GM18907 (cell line): ENCODE data around the gene LAMB2.

Source experiments
- ATAC-seq: cut with Tn5 transposase; IDR thresholded peaks from one replicate; pipeline ENCODE4 v1.9.1; 2021; ENCODE audit warnings: mild to moderate bottlenecking, moderate library complexity; ENCODE audit not compliant: unreplicated experiment

LAMB2 gene

DNA sequence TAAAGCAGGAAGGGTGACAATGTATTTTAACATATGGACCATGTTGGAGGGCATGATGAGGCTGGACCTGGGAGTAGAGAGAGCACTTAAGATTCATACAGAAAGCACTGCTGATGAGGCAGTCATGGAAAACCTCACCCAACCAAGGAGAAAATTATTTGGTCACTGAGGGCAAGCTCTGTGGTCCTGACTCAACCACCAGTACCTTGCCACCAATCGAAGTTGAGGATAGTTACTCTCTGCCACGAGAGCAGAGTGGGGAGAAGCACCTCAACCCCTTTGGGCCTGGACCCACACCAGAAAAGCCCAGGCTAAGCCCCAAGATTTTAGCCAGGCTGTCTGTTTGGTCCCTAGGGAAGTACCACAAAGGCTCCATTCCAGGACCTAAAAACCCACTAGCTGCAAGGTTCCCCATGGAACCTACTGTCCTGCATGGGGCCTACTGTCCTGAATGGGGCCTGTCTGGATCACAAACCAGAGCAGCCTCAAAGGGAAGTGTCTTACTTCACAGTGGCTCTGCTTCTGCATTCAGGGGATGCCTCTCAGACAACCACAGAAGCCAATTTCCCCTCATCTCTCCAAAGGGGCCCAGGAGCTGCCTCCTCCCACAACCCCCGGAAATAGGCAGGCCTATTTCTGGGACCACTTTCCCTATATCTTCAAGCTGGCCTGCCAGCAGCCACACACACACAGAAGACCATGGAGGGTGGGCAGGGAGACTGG is 29.1 kb upstream of the LAMB2 start:
- ATAC-seq = no peak

GRCh38 chr3:49161197-49161596 is 28.3 kb upstream of the LAMB2 start:
- no peak for ATAC-seq

DNA sequence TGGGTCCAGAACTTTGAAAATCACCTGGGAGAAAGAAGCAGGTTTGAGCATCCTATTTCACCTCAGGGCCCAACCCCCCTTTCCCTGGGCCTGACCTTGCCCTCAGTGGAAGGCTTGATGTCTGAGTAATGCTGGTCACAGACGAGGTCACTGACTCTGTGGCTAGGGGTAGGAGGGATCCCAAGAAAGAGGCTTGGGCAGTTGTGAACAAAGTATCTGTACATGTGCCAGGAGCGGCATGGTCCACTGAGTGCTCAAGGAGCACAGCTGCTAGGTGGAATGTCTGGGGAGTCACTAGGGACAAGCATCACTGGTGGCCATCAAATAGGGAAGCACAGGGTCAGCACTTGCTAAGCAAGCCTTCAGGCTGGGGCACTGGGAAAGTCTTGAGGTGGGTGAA is 25.9 kb upstream of the LAMB2 start:
- no peak for ATAC-seq

- ATAC-seq = no peak
These were observed 25.4 kb upstream of the LAMB2 start for GRCh38 chr3:49158103-49158709.

- no peak for ATAC-seq
These were observed 24.4 kb upstream of the LAMB2 start for GRCh38 chr3:49157289-49157688.

DNA sequence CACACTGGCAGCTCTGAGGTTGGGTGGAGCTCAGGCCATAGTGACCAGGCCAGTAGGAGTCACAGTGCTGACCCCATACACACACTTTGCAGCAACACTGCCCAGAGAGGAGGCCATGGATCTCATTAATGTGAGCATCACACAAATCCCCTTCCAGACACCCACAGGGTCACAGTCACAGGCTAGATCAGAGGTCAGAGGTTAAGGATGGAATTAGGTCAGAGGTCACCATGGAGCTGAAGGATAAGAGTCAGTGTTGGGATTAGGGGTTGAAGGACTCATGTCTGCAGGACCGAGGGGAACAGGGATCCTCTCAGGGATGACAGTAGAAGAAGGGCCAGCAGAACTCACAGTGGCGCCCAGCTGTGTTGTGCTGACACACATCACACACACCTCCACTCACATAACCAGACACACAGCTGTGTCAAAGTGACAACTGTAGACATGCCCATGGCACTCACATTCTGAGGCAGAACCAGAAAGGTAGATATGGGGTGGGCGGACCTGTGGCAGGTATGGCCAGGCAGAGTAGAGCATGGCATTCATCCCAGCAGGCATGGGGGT is 20.6 kb upstream of the LAMB2 start:
- ATAC-seq = no peak

GRCh38 chr3:49151610-49152009 is 18.8 kb upstream of the LAMB2 start:
- ATAC-seq = no peak

DNA sequence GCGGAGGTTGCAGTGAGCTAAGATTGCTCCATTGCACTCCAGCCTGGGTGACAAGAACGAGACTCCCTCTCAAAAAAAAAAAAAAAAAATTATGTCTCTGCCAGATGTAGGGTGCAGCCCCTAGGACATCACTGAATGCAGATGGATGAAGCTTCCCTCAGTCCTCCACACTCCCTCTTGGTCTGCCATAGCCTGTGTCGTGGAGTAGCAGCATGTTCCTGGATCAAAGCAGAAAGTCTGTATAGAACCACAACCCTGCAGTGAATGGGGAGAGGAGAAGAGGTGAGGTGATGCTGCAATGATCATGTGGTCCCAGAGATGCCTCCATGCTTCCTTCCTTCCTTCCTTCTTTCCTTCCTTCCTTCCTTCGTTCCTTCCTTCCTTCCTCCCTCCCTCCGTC is 15.3 kb upstream of the LAMB2 start:
- ATAC-seq = no peak

- no peak for ATAC-seq
These were observed 7.2 kb upstream of the LAMB2 start for GRCh38 chr3:49140080-49140479.

- no peak for ATAC-seq
These were observed 2.6 kb upstream of the LAMB2 start for GRCh38 chr3:49135499-49135898.

- ATAC-seq = no peak
These were observed 1.8 kb upstream of the LAMB2 start for GRCh38 chr3:49134471-49135265.

GRCh38 chr3:49133226-49133951 is 539 bp upstream of the LAMB2 start:
- ATAC-seq = no peak

GRCh38 chr3:49132073-49132436 is 795 bp downstream of the LAMB2 start:
- ATAC-seq = no peak

DNA sequence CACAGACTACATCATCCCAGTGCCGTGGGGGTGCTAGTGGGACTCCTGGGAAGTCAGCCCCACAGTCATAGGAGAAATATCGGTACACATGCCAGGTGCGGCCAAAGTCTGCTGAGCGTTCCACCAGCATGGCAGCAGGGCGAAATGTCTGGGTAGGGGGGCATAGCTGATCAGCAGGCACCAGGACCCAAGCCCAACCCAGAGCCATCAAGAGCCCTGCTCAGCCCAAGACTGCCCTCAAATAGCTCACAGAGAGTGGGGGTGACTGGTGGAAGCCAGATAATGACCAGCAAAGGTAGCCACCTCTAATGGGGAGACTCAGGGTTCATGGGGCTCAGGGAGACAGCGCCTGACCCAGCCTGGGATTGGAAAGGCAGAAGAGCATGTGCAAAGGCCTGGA is 1.3 kb downstream of the LAMB2 start:
- ATAC-seq = no peak

DNA sequence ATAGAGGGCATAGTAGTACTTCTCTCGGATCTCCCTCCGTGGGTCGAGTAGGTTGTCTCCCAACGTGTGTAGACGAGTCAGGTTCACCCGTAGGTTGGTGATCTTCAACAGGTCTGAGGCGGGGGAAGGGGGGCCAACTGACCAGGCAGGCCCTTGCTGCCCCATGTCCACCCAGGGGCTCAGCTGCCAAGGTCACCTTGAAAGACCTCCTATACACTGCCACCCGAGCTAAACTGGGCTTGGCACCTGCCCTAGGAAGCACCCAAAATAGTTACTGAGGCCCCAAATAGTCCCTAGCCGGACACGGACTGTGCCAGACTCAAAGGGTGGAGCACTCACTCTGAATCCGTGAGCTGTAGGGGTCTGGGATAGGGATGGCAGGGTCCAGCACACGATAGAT is 1.8 kb downstream of the LAMB2 start:
- no peak for ATAC-seq

DNA sequence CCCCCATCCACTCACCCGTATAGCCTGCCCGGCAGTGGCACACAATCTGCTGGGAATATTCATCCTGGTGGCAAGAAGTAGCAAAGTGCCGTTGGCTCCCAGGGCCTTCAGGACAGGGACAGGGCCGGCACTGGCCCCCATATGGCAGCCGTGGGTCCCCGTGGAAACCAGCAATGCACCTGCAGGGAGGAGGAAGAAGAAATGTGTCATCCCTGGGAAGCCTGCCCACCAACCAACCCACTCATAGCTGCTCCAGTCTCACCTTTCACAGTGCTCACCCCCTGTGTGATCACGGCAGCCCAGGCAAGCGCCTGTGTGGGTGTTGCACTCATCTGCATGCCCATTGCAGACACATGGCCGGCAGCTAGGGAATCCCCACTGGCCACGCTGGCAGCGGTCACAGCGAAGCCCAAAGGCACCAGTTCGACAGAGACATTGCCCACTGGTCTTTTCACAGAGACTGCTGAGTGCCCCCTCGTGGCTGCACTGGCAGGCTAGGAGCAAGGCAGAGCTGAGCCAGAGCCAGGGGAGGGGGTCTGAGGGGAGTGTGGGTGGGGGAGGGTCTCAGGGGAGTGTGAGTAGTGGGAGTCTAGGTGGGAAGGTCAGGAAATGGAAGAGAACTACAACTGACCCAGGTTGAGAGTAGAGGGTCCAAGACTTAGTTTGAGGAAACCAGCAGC is 7.7 kb downstream of the LAMB2 start:
- ATAC-seq = no peak

- ATAC-seq = no peak
These were observed 8.6 kb downstream of the LAMB2 start for GRCh38 chr3:49124203-49124602.

- no peak for ATAC-seq
These were observed 9.2 kb downstream of the LAMB2 start for GRCh38 chr3:49123687-49124086.

DNA sequence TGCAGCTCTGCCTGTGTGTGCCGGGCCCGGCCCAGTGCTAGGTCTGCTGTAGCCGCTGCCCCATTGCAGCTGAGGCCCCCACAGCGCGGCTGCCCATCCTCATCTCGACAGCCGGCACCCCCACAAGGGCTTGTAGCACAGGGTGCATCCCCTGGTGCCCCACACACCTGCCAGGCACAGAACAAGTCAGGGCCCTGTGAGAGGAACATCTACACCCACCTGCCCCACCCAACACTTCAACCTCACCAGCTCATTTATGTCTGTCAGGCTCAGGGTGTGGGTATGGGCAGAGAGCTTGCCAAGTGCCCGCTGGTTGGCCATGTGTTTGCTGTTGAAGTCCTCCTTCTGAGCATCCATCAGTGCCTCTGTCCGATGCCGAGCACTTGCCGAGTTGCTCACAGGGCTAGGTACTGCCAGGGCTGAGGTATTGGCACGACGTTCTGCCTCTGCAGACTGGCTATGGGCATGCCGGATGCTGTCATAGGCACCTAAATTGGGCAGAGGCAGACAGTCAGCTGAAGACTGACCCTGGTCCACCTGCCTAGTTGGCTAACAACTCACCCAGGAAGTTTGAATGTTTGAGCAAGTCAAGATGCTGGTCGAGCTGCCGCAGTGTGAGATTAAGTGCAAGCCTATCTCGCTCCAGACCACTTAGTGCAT is 9.8 kb downstream of the LAMB2 start:
- no peak for ATAC-seq

DNA sequence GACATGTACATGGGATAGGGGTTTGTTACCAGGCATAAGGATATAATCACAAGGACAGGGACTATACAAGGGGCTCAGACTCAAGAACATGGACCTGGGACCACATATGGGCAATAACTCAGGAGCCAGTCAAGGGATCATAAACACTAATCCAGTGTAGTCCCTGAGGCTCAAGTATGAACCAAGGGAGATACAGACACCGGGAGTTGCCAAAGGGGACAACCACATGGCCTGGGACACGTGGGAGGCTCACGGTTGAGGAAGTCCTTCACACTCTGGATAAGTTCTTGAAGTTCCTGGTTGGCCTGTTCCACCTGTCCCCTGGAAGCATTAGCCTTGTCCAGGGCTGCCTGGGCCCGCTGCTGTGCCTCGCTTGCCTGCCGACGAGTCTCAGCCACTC is 10.4 kb downstream of the LAMB2 start:
- no peak for ATAC-seq
